ENCODE results near the gene XRCC6. TPM values are rescaled to one million over a fixed set of nuclear protein-coding genes. Genes with fewer than 3 reads are reported as not detected.

XRCC6 gene
- total and polyA plus RNA-seq, 2 of the 4 experiments (the other 2 are of a cell fraction): 202 to 401 TPM

GRCh38 chr22:41578818-41579217 lies 42.3 kb upstream of the XRCC6 start:
- peaks cover 3% of the 10 kb centered on the region for H4K20me1 ChIP-seq (ENCODE audit: insufficient read depth, low read length)
- H2BK5ac ChIP-seq (ENCODE audit: low read depth, low read length, poor library complexity, severe bottlenecking): no peak overlapping the region
- no peak overlapping the region for H4K8ac ChIP-seq (ENCODE audit: low read depth in 2 of 2, low read length in 2 of 2)
- H2BK20ac ChIP-seq (ENCODE audit: low read depth, low read length): no peak overlapping the region
- H3K14ac ChIP-seq (replicated peaks; ENCODE audit: low read depth, low read length): no peak overlapping the region
- no peak overlapping the region for H3K18ac ChIP-seq (ENCODE audit: low read depth, low read length)
- no peak overlapping the region for H3K4ac ChIP-seq (ENCODE audit: low read depth, low read length)
- ATAC-seq (ENCODE audit: low read depth) (no peak), DNase-seq (no peak)
- dilution Hi-C loops (cut with HindIII; ENCODE audit: low sequenced_read_pairs, unreplicated experiment) (no loop called here), in situ Hi-C loops (cut with MboI; ENCODE audit: low sequenced_read_pairs) (no loop called here), intact Hi-C loops (cut with micrococcal nuclease) (no loop called here)
- no peak overlapping the region for H3K56ac ChIP-seq (ENCODE audit: extremely low read depth, insufficient read depth, low read length)
- no peak overlapping the region for H3K4me3 ChIP-seq (ENCODE audit: insufficient read depth, low read depth, low read length)
- ChIA-PET CTCF (no interaction called here), POLR2A (ENCODE audit: unreplicated experiment) (no interaction called here)
- peaks cover 5 to 40% of the 10 kb centered on the region in 2 experiments for H3K79me1 ChIP-seq (ENCODE audit: low read depth in 1 of 2, low read length in 2 of 2)
- no peak overlapping the region for H4K5ac ChIP-seq (ENCODE audit: low read depth, low read length)
- H3K9ac ChIP-seq (ENCODE audit: low read depth, low read length): no peak overlapping the region
- H3K27ac ChIP-seq (ENCODE audit: insufficient read depth, low read length): no peak overlapping the region
- no peak overlapping the region for H3K4me2 ChIP-seq (ENCODE audit: low read depth, low read length)
- peaks cover 68% of the 10 kb centered on the region for H3K36me3 ChIP-seq (ENCODE audit: control insufficient read depth, insufficient read depth, low read length)
- no peak overlapping the region for H2AFZ ChIP-seq (replicated peaks; ENCODE audit: low read length, poor library complexity)
- H2BK120ac ChIP-seq (ENCODE audit: low read depth, low read length): no peak overlapping the region
- H2BK15ac ChIP-seq (ENCODE audit: low read depth, low read length): no peak overlapping the region
- no peak overlapping the region for H3K23ac ChIP-seq (ENCODE audit: low read depth, low read length)
- no peaks in the 10 kb centered on the region for H3K27me3 ChIP-seq (ENCODE audit: control insufficient read depth, insufficient read depth, low read length)
- H3K9me1 ChIP-seq (ENCODE audit: insufficient read depth, low read length): no peaks in the 10 kb centered on the region; the same call in 1 of the 2 replicates
- no peaks in the 10 kb centered on the region for H3K9me3 ChIP-seq (ENCODE audit: control insufficient read depth, insufficient read depth, low read length)
- peaks cover 7% of the 10 kb centered on the region; the same call in 1 of the 2 replicates for H3K4me1 ChIP-seq (ENCODE audit: control insufficient read depth, insufficient read depth, low read length)
- no peak overlapping the region for H4K91ac ChIP-seq (ENCODE audit: insufficient read depth, low read depth, low read length)
- H2AK5ac ChIP-seq (ENCODE audit: low read depth, low read length): no peak overlapping the region
- WGBS, 2 experiments (ENCODE audit: extremely low coverage in 2 of 2, insufficient read length in 1 of 2): 89% methylated on average over 4 of the region's 9 CpGs; no CpG with 5 or more reads in 1 of the 2 experiments
- TF ChIP-seq RAD21 (IDR thresholded peaks at IDR 0.05; ENCODE audit: low read length): no peak
- no peak for TF ChIP-seq CHD1 (IDR thresholded peaks at IDR 0.05; ENCODE audit: low read depth, low read length)
- TF ChIP-seq POLR2A (IDR thresholded peaks at IDR 0.05; ENCODE audit: low read depth, low read length): no peak
- no peak for TF ChIP-seq FOS (IDR thresholded peaks at IDR 0.05; ENCODE audit: low read depth, low read length)
- no peak for TF ChIP-seq SMC3 (IDR thresholded peaks at IDR 0.05; ENCODE audit: low read depth, low read length)
- TF ChIP-seq MXI1 (IDR thresholded peaks at IDR 0.05; ENCODE audit: borderline replicate concordance, low read depth, low read length): no peak
- TF ChIP-seq NFE2L2 (IDR thresholded peaks at IDR 0.05; ENCODE audit: low read depth, low read length): no peak
- no peak for TF ChIP-seq RFX5 (IDR thresholded peaks at IDR 0.05; ENCODE audit: low read depth, low read length)
- no peak overlapping the region for H2AK9ac ChIP-seq (replicated peaks; ENCODE audit: low read depth, low read length, poor library complexity)
- no TSS peak for BruUV-seq (replicated peaks)
